AG09319 (cell line): ENCODE measurements around the gene UPF3A.

ENCODE experiments used
- DNase-seq: peaks from one replicate; pipeline ENCODE4 v3.0.0-alpha.2; 2010; ENCODE audit warnings: low read depth; ENCODE audit errors: extremely low read depth
- TF ChIP-seq, protein P1 (sequence below): IDR thresholded peaks from 2 replicates; pipeline ENCODE4 v1.5.1; 2011; ENCODE audit warnings: low read depth, mild to moderate bottlenecking, inconsistent platforms, low read length, moderate library complexity

Gene UPF3A

GRCh38 chr13:114256547-114256946, 24.9 kb upstream of the UPF3A start:
- DNase-seq, result no peak
- TF ChIP-seq, protein P1, sequence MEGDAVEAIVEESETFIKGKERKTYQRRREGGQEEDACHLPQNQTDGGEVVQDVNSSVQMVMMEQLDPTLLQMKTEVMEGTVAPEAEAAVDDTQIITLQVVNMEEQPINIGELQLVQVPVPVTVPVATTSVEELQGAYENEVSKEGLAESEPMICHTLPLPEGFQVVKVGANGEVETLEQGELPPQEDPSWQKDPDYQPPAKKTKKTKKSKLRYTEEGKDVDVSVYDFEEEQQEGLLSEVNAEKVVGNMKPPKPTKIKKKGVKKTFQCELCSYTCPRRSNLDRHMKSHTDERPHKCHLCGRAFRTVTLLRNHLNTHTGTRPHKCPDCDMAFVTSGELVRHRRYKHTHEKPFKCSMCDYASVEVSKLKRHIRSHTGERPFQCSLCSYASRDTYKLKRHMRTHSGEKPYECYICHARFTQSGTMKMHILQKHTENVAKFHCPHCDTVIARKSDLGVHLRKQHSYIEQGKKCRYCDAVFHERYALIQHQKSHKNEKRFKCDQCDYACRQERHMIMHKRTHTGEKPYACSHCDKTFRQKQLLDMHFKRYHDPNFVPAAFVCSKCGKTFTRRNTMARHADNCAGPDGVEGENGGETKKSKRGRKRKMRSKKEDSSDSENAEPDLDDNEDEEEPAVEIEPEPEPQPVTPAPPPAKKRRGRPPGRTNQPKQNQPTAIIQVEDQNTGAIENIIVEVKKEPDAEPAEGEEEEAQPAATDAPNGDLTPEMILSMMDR, result no peak

GRCh38 chr13:114257014-114257413, 24.4 kb upstream of the UPF3A start:
- TF ChIP-seq, protein P1, result no peak
- no peak for DNase-seq

DNA sequence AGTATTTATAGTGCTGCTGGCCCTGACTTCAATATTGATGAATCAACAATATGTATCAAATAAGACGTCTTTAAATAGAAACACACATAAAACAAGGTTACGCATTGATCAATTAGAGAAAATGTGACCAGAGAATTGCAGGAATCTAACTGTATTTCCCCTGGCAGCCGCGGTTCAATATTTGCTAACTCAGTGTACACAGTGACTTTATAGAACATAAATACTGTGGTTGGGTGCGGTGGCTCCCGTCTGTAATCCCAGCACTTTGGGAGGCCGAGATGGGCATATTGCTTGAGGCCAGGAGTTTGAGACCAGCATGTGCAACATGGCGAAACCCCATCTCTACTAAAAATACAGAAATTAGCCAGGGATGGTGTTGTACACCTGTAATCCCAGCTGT, 22.8 kb upstream of the UPF3A start:
- no peak for DNase-seq
- TF ChIP-seq, protein P1, result no peak

GRCh38 chr13:114259374-114259773, 22.0 kb upstream of the UPF3A start:
- TF ChIP-seq, protein P1, result no peak
- no peak for DNase-seq

DNA sequence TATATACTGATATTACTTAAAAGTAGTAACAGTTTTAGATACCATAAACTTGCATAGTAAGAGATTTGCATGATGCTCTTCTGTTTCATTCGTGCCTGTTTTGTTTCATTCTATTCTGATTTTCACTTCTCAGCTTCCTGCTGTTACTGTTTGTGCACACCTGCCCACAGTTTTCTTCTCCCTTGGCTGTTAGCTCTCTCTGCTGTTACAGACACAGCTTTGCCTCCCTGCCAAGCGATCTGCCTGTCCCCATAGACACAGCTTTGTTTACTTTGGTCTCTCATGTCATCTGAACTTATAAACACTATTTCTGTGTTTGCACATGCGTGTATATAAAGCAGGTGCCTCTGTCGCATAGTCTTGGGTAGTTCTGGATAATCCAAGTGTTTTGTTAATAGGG, 21.4 kb upstream of the UPF3A start:
- TF ChIP-seq, protein P1, result no peak
- DNase-seq, result no peak

- DNase-seq, result no peak
- TF ChIP-seq, protein P1, result no peak
Measured at GRCh38 chr13:114260814-114261213, 20.6 kb upstream of the UPF3A start.

GRCh38 chr13:114261328-114261965, 20.0 kb upstream of the UPF3A start:
- no peak for DNase-seq

More at GRCh38 chr13:114261328-114261965, 20.0 kb upstream of the UPF3A start:
- TF ChIP-seq, protein P1, result no peak
